ENCODE results near the gene CACNA1C.

- TF ChIP-seq CTCF (IDR thresholded peaks at IDR 0.05; ENCODE audit: low read depth, low read length, poor library complexity, severe bottlenecking): no peak
- no peak for TF ChIP-seq EZH2phosphoT487 (IDR thresholded peaks at IDR 0.05; ENCODE audit: borderline replicate concordance, low read length)
Measured at GRCh38 chr12:2652401-2653081, 599.8 kb downstream of the CACNA1C start.

Measured in DOHH2 (cell line).